Amniotic epithelial cell (primary cell): ENCODE measurements around the gene STK25.
A peak's percentile ranks its signal among the peaks of the same experiment; 100 is the strongest.
"Not testable (repeated sequence)": the region's sequence is repeated elsewhere in the genome, so short reads cannot be mapped to it uniquely, and the experiment has no call there.

Source experiments
- DNase-seq: peaks from one replicate; pipeline ENCODE4 v3.0.0-alpha.2; 2010; ENCODE audit warnings: low read depth

The STK25 gene

DNA sequence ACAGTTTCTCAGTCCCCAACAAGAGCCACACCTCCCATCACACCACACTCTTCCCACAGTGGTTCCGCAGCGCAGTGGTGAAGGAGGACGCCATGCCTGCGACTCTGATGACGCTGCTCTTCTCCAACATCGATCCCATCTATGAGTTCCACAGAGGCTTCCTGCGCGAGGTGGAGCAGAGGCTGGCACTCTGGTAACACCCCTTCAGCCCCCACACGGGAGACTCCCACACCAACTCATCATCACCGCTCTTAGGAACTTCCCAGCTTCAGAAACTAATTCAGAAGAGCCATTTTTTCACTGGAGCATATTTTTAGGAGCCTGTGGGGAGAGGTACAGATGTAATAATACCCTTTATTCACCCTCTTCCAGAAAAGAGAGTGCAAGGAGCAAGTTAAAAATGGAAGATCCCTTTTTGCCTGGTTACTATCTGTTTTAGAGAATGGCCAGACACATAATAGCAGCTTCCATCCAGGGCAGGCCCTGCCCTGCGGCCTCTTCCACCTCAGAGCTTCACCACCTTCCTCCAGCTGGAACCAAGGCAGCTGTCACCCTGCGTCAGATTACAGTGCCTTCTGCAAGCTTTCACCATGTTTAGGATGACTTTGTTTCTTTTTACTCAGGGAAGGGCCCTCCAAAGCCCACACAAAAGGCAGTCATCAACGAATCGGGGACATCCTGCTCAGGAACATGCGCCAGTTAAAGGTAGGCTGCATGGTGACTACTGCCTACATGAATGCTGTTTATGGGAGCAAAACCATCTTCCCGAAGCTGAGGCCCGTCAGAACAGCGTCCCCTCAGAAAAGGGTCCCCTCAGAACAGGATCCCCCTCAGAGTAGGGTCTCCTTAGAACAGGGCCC, 44.9 kb downstream of the STK25 start:
- DNase-seq, result no peak

DNA sequence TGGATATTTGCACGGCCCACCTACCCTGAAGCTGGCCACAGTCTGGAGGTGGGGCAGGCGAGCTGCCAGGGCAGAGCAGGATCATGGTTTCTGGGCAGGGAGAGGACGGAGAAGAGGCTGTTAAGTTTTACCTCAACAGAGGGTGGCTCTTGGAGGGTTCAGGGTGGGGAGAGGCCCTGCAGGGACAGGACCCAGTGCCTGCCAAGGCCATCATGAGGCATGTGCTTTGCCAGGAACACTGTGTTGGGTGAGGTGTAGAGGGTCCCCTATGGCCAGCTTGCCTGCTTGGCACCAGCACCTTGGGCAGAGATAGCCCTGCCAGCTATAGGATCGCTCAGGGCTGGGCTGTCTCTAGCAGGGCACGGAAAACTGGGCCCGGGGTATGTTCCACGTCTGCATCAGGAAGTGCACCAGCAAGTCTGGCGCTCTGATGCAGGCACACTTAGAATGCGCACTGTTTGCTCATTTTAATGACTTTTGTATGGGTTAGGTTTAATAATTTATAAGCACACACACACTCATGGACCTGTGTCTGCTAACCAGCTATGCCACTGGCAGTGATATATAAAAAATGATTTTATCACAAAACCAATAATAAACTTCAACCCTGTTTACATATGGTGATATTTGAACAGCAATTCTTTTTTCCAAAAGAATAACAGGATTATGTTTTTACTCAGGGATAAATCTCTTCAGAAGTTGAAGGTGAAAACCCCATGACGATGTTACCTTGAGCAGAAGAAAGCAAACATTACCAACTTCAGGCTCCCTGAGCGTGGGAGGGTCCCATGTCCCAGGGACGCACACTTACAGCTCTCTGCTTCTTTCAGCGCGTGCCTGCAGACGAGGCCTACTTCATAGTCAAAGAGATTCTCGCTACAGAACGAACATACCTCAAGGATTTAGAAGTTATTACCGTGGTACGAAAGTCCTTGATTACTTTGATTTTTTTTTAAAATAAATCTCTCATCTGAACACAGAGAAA, 46.4 kb downstream of the STK25 start:
- DNase-seq, result no peak

DNA sequence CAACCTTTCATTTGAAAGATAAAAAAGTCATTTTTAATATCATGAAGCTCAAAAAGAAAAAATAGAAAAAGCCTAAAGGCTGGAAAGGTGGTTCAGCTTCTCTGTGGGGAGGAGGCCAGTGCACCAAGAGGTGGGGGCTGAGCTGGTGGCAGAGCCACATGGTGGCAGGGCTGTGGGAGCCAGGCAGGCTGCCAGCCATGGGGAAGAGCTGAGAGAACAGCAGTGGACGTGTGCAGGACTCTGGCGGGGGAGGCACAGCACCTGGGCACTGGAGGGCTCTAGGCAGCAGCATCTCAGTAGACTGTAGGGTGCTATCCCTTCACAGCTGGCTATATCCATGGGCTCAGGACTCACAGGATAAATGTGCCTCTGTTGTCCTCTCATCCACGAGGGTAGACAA, 47.8 kb downstream of the STK25 start:
- DNase-seq, result no peak

DNA sequence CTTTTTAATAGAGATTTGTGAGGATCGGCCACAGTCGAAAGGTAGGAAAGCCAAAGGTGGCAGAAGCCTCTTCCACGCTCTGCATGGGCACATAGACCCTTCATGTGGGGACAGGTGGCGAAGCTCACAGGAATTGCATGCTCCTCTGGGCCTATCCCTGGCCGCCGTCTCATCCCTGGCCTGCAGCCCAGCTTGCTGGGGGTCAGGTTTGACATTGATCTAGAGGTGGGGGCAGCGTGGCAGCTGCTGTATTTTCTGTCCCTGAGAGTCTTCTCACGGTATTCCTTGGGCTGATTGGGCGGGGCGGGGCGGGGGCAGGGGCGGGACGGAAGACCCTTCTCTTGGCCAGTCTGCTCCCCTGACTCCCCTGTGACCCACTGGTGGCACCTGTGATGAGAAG, 48.9 kb downstream of the STK25 start:
- no peak for DNase-seq

DNA sequence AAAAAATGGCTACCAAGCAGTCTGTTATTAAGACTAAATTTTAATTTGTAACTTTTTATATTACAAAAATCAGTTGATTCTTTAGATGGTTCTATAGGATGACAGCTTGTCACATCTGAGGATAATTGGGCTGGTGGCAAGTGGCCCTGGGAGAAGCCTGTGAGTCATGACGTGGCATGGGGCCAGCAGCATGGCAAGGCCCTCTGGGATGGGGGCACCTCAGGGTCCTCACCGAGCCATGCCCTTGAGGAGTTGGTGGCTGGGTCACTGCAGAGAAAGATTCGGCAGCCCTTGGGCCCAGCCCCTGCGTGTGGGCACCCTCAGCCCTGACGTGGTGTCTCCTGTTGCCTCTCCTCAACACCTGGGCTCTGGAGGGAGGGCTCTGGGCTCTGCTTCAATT, 49.7 kb downstream of the STK25 start:
- no peak for DNase-seq

DNA sequence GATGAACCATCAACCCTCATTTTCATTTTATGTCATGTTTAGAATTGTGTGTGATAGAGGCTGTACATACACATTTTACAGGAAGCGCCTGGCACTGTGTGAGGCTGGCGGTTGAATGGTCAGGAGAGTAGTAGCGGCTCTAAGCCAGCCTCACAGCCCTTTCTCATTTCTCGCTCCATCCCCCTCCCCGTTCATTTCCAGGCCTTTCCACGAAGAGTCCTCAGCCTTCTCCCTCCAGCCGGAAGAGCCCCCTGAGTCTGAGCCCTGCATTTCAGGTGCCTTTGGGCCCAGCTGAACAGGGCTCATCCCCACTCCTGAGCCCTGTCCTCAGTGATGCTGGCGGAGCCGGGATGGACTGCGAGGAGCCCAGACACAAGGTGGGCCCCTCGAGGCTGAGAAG, 51.8 kb downstream of the STK25 start:
- no peak for DNase-seq

DNA sequence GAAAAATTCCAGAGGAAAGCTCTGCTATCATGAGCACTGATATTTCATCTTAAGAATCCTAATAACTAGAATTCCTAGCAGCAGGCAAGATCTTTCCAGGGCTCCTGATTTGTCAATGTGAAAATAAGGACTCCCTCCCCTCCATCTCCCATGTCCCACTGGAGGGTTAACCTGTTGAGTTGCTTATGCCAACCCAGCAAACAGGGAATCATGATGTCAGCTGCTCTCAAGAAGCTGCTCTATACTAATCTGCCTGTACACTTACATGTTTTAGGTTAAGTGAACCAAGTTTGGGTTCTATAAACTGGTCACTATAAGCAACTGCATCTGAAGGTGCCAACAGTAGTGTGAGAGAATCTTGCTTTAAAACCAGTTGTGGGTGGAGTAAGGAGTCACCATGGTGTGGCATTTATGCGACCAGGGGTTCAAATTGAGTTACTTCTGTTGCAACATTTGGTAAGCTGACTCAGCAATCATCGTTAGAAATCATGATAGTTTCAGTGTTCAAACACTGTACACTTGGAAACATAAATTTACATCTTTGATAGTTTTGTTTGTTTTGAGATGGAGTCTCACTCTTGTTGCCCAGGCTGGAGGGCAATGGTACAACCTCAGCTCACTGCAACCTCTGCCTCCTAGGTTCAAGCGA, 53.4 kb downstream of the STK25 start:
- no peak for DNase-seq

DNA sequence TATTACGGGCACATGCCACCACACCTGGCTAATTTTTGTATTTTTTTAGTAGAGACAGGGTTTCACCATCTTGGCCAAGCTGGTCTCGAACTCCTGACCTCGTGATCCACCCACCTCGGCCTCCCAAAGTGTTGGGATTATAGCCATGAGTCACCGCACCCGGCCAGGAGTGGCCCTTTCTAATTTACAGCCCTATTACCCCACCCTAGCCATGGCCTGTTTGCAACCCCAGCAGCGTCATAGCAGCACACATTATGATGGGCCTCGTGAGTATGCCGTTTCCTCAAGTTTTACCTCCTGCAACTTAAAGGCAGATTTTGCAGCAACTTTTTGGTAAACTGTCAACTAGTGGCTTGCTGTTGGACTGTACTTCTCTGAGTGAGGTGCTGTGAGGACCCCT, 54.5 kb downstream of the STK25 start:
- not testable (repeated sequence) for DNase-seq

DNA sequence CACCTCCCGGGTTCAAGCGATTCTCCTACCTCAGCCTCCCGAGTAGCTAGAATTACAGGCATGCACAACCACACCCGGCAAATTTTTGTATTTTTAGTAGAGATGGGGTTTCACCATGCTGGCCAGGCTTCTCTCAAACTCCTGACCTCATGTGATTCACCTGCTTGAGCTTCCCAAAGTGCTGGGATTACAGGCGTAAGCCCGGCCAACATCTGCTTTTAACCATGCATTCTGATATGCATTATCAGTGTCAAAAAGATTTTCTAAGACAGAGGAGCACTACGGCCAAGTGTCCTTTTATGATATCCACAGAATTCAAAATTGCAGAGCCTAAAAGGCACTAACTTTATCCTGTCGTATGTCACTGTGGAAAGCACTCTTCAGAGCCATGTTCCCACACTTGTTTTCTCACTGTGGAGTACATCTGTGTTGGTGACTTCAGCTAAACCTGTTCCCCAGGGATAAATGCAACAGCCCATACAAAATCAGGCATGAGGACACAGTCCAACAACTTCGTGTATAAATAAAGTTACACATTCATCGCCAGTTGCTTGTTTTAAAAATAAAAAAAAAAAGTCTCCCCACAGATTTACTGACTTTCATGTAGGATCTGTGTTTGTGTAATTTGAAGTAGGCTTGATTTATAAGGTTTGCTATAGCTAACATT, 56.4 kb downstream of the STK25 start:
- DNase-seq, result no peak

DNA sequence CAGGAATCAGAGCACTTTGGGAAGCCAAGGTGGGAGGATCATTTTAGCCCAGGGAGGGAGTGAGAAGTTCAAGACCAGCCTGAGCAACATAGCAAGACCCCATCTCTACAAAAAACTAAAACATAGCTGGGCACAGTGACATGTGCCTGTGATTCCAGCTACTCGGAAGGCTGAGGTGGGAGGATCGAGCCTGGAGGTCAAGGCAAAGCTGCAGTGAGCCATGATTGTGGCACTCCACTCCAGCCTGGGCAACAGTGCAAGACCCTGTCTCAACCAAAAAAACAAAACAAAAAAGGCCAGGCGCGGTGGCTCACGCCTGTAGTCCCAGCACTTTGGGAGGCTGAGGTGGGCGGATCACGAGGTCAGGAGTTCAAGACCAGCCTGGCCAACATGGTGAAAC, 58.3 kb downstream of the STK25 start:
- DNase-seq, result not testable (repeated sequence)

DNA sequence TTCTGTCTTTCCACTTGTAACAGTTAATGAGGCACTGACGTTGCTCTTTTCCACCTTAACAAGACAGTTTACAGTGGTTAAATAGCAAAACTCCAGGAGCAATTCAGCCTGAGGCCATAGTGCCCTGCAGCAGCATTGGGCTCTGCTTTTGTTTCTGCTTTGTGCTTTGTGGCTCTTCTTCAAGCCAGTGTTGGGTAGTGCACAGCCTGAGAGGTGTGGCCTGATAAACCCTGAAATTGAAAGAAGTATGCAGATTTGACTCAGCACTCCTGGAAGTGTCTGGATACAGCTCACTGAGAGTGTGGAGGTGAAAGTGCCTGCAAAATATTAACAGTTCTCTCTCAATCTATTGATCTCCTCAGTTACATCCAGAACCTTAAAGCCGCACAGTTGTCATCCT, 63.0 kb downstream of the STK25 start:
- DNase-seq, result no peak

DNA sequence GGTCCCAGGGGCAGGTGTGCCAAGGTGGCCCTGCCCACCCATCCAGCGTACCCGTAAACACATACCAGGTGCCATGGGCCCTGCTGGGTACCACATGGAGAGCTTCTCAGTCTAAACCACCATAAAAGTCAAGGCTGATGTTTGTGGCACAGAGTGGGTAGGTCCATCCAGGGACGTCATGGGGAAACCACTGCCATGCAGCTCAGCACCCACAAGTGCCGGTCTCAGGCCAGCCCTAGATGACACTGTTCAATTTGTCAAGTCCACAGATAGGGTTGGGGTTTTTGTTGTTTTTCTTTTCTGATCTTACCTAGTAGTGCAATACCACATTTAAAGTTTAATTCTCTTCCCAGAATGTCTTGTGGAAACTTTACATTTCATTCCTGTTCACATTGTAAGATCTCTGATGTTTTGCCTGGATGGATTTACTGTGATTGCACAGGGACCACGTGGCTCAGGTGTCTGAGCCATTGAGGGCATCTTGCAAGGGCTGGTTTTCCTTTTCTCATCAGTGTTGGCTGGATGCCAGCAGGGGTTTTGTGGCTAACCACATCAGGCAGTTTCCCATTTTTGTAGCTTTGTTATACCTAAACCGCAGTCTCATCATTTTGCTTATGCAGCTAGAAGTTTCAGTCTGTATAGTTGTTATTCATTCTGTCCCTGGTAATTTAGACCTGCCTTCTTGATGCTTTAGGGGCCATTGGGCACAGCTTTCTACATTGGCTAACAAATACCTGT, 64.7 kb downstream of the STK25 start:
- DNase-seq, result peak; percentile 93
